Esophagus muscularis mucosa (tissue), 4 donors: ENCODE data around the gene ADRA1B. TPM values are rescaled to one million over a fixed set of nuclear protein-coding genes. Genes with fewer than 3 reads are reported as not detected.

ENCODE experiments used
- DNase-seq: peaks from one replicate; pipeline ENCODE4 v3.0.0-alpha.2; 2017; ENCODE audit errors: extremely low spot score
- H3K27ac ChIP-seq, 4 donors: fragments of 200-600 bp; sonication (generic); replicated peaks in 1 of 4; 1 replicate in 3 of 4; 2 replicates in 1 of 4; pipeline ENCODE4 v1.5.1; 2016 to 2019; ENCODE audit warnings: mild to moderate bottlenecking in 1 of 4
- H3K27me3 ChIP-seq, 4 donors: fragments of 200-600 bp; sonication (generic); one replicate each; pipeline versions ENCODE4 v1.5.1 to v1.6.0; 2016 to 2019
- H3K36me3 ChIP-seq, 4 donors: fragments of 200-600 bp; sonication (generic); one replicate each; pipeline ENCODE4 v1.5.1; 2016 to 2019
- H3K4me1 ChIP-seq, 4 donors: fragments of 200-600 bp; sonication (generic); one replicate each; pipeline ENCODE4 v1.5.1; 2016 to 2019
- H3K4me3 ChIP-seq, 4 donors: fragments of 200-600 bp; sonication (generic); 1 replicate in 2 of 4; 2 replicates in 2 of 4; pipeline ENCODE4 v1.5.1; 2016 to 2019; ENCODE audit warnings: mild to moderate bottlenecking in 4 of 4, moderate library complexity in 1 of 4
- H3K9me3 ChIP-seq, 4 donors: fragments of 200-600 bp; sonication (generic); 1 replicate in 3 of 4; 2 replicates in 1 of 4; pipeline ENCODE4 v1.5.1; 2016 to 2019
- EP300 ChIP-seq: sonication (generic); formaldehyde crosslinking; IDR thresholded peaks from one replicate; pipeline ENCODE4 v1.6.1; 2017; ENCODE audit warnings: antibody characterized with exemption
- POLR2A ChIP-seq: fragments of 450-650 bp; IDR thresholded peaks from one replicate; pipeline ENCODE4 v1.6.1; 2017; ENCODE audit warnings: antibody characterized with exemption, moderate library complexity, mild to moderate bottlenecking, low read depth
- POLR2AphosphoS5 ChIP-seq, 2 donors: sonication (generic); formaldehyde crosslinking; IDR thresholded peaks; one replicate each; pipeline ENCODE4 v1.6.1; 2017; ENCODE audit warnings: antibody characterized with exemption in 2 of 2
- WGBS: methylation state at CpG from one replicate; pipeline ENCODE4 v1.1.5; 2018; 5-methylcytosine and 5-hydroxymethylcytosine counted together
- intact Hi-C: fragments of 100-400 bp; cut with DNase I; formaldehyde crosslinking; loops from one replicate; pipeline ENCODE4 v1.15.1; 2023
- total RNA-seq, 4 donors: library from RNA; depleted of rRNA; stranded (reverse); fragments of >200 nt; gene quantifications; one replicate each; pipeline versions ENCODE4 v1.1.0 to v1.2.1, GENCODE V29; 2016
- TF ChIP-seq, protein P1 (sequence below), 3 experiments: fragments of 200-600 bp in 2 of 3; fragments of 450-650 bp in 1 of 3; sonication (generic) in 2 of 3; IDR thresholded peaks; one replicate each; pipeline ENCODE4 v1.5.1; 2017 to 2019; ENCODE audit warnings: antibody characterized with exemption in 3 of 3, mild to moderate bottlenecking in 2 of 3, moderate library complexity in 1 of 3

The ADRA1B gene
- total RNA-seq, 4 donors from 2014 or later = 1.7 to 3.2 (median 2.6) TPM

DNA sequence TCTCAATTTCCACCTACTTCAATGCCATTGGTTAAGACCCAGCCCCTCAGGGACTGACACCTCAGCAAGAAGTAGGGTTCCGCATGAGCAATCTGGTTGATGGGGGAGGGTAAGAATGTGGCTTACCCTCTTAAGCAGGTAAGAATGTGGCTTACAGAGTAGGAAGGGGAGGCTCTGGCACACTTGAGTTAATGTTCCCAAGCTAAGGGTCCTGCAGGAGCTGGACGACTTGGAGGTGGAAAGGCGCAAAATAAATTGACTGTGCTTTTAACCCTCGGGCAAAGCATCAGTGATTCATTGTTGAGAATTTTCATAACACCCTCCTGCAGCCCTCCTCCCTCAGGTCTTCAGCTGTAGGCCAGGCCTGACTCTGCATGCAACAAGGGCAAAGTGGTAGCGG lies 24.9 kb upstream of the ADRA1B start:
- 89% methylated on average over 5 of the region's 5 CpGs for WGBS
- H3K27me3 ChIP-seq = no peaks in the 10 kb centered on the region
- no peak overlapping the region for H3K4me3 ChIP-seq

DNA sequence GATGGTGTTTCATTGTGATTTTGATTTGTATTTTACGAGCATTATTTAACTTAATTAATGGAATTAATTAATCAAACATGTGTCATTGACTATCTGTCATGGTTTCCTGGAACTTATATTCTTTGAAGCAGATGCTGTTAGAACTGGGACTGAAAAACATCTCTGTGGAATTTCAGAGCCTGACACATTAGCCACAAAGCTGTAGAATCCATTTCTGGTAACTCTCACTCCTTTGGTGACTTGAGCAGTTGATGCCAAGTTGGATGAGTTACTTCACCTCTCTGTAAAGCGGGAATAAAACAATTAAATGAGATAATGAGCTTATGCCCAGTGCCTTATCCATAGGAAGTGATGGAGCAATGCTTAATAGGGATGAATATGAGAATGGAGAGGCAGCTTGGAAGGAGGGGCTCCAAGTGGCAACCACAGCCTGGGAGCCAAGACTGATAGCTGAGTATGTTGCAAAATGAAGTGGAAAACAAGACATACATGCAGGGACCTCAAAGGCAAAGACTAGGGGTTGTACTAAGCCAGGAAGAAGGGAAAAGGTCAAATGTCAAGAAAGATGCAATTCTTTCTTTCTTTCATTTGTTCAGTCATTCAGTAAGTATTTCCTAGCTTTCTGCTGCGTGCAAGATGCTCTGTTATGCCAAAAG lies 23.1 kb upstream of the ADRA1B start:
- 82% methylated on average over 3 of the region's 3 CpGs for WGBS
- Histone ChIP-seq H3K27ac (no peak overlapping the region), H3K27me3 (peaks cover 0 to 8% (median 0%) of the 10 kb centered on the region in 4 donors), H3K4me1 (peaks cover 0 to 4% (median 0%) of the 10 kb centered on the region in 4 donors), H3K36me3 (no peaks in the 10 kb centered on the region), H3K9me3 (no peaks in the 10 kb centered on the region), H3K4me3 (no peak overlapping the region)
- TF ChIP-seq EP300 (no peak), POLR2AphosphoS5 (IDR thresholded peaks at IDR 0.05) (no peak), POLR2A (no peak)
- TF ChIP-seq, protein P1, sequence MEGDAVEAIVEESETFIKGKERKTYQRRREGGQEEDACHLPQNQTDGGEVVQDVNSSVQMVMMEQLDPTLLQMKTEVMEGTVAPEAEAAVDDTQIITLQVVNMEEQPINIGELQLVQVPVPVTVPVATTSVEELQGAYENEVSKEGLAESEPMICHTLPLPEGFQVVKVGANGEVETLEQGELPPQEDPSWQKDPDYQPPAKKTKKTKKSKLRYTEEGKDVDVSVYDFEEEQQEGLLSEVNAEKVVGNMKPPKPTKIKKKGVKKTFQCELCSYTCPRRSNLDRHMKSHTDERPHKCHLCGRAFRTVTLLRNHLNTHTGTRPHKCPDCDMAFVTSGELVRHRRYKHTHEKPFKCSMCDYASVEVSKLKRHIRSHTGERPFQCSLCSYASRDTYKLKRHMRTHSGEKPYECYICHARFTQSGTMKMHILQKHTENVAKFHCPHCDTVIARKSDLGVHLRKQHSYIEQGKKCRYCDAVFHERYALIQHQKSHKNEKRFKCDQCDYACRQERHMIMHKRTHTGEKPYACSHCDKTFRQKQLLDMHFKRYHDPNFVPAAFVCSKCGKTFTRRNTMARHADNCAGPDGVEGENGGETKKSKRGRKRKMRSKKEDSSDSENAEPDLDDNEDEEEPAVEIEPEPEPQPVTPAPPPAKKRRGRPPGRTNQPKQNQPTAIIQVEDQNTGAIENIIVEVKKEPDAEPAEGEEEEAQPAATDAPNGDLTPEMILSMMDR (IDR thresholded peaks at IDR 0.05) = no peak
- no peak for DNase-seq
- intact Hi-C loops = no loop called here

More for the DNA sequence above, 24.9 kb upstream of the ADRA1B start:
- H3K4me1 ChIP-seq = peaks cover 0 to 4% (median 0%) of the 10 kb centered on the region in 4 donors
- TF ChIP-seq EP300 = no peak
- TF ChIP-seq, protein P1 (IDR thresholded peaks at IDR 0.05) = no peak
- no peak for TF ChIP-seq POLR2AphosphoS5 (IDR thresholded peaks at IDR 0.05)
- TF ChIP-seq POLR2A = no peak
- intact Hi-C loops = no loop called here
- no peaks in the 10 kb centered on the region for H3K36me3 ChIP-seq
- DNase-seq = no peak
- no peak overlapping the region for H3K27ac ChIP-seq
- H3K9me3 ChIP-seq = no peaks in the 10 kb centered on the region

DNA sequence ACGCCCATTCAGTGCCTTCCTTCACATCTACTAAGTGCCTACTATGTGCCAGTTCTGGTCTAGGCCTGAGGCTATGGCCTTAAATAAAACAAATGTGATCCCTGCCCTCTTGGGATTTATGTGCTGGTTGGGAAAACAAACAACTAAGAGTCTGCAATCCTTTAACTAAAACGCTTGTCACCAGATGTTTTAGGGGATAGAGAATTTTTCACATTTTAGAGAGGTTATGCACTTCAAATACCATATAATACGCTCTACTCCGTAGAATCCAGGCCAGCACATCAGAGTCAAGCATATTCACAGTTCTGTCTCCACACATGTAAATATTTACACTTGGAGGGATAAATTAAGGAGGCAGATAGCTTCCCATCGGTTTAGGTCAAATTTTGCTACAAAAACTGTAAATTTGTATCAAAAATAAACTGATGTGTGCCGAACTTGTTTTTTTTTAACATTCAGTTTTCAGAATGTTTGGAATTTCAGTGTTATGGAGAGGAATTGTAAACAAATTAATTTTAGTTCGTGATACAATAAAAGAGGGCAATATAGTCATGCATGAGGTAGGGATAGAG lies 22.0 kb upstream of the ADRA1B start:
- TF ChIP-seq, protein P1 (IDR thresholded peaks at IDR 0.05) = no peak
- no peak for TF ChIP-seq POLR2A
- no peak for TF ChIP-seq EP300
- no peak for TF ChIP-seq POLR2AphosphoS5 (IDR thresholded peaks at IDR 0.05)
- Histone ChIP-seq H3K9me3 (no peaks in the 10 kb centered on the region), H3K4me1 (peaks cover 0 to 4% (median 0%) of the 10 kb centered on the region in 4 donors), H3K4me3 (no peak overlapping the region), H3K27me3 (peaks cover 0 to 9% (median 0%) of the 10 kb centered on the region in 4 donors), H3K27ac (no peak overlapping the region), H3K36me3 (no peaks in the 10 kb centered on the region)
- DNase-seq = no peak
- 53% methylated on average over 6 of the region's 7 CpGs for WGBS
- intact Hi-C loops = no loop called here

DNA sequence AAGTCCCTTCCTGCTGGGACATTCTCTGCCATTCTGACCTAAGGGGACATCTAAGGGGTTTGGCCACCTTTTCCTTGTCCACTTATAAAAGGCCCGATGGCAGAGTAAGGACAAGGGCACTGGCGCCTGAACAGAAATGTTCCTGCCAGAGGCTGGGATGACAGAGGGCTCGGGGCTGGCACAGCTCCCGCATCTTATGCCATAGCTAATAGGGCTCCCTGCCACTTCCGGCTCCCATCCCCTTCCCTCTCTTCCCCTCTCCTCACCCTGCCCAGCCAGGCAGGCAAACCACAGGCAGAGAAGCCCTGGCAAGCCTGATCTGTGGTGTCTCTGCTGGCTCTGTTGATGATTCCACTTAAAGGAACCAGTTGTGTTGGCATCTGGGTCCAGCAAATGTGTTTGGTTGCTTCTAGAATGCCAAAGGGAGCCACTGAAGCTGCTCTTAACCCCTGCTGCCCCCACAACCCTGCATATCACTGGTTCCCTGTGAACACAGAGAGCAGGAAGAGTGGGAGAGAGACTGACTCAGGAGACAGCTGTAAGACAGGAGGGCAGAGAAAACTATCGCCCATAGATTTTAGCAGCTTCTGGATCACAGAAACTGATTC lies 18.4 kb upstream of the ADRA1B start:
- 65% methylated on average over 6 of the region's 6 CpGs for WGBS

More for the DNA sequence above, 18.4 kb upstream of the ADRA1B start:
- Histone ChIP-seq H3K27ac (no peak overlapping the region), H3K27me3 (peaks cover 0 to 14% (median 0%) of the 10 kb centered on the region in 4 donors), H3K36me3 (no peaks in the 10 kb centered on the region), H3K4me3 (no peak overlapping the region), H3K4me1 (peaks cover 0 to 4% (median 0%) of the 10 kb centered on the region in 4 donors), H3K9me3 (no peaks in the 10 kb centered on the region)
- intact Hi-C loops = no loop called here
- DNase-seq = no peak
- no peak for TF ChIP-seq POLR2AphosphoS5 (IDR thresholded peaks at IDR 0.05)
- no peak for TF ChIP-seq EP300
- no peak for TF ChIP-seq POLR2A
- TF ChIP-seq, protein P1 (IDR thresholded peaks at IDR 0.05) = no peak
